ENCODE data around the gene MNAT1.
"Not testable (repeated sequence)": the region's sequence is repeated elsewhere in the genome, so short reads cannot be mapped to it uniquely, and the experiment has no call there.

The MNAT1 gene

GRCh38 chr14:60734465-60735242, at the start of gene MNAT1:
MNAT1 (plus strand) TSS chr14:60734761; CDS start chr14:60734863, 102 bp downstream.
- Histone ChIP-seq H3K27ac (peak within 1 kb of the TSS; percentile 8 to 87 (median 72)), H3K4me3 (peak within 1 kb of the TSS; percentile 66 to 85 (median 82))

- no peak overlapping the region for H3K4me3 ChIP-seq
- no peak overlapping the region for H3K27ac ChIP-seq
Observed at GRCh38 chr14:60686865-60687264, 47.7 kb upstream of the MNAT1 start.

- Histone ChIP-seq H3K27ac (no peak overlapping the region), H3K4me3 (no peak overlapping the region)
Observed at GRCh38 chr14:60691383-60692113, 43.0 kb upstream of the MNAT1 start.

GRCh38 chr14:60695327-60695726, 39.2 kb upstream of the MNAT1 start:
- H3K27ac ChIP-seq = no peak overlapping the region
- no peak overlapping the region for H3K4me3 ChIP-seq

GRCh38 chr14:60700598-60700997, 34.0 kb upstream of the MNAT1 start:
- Histone ChIP-seq H3K4me3 (no peak overlapping the region), H3K27ac (no peak overlapping the region)

GRCh38 chr14:60705100-60705499, 29.5 kb upstream of the MNAT1 start:
- Histone ChIP-seq H3K27ac (no peak overlapping the region), H3K4me3 (no peak overlapping the region)

GRCh38 chr14:60707858-60708257, 26.7 kb upstream of the MNAT1 start:
- Histone ChIP-seq H3K27ac (no peak overlapping the region), H3K4me3 (no peak overlapping the region)

GRCh38 chr14:60710494-60710893, 24.1 kb upstream of the MNAT1 start:
- Histone ChIP-seq H3K27ac (no peak overlapping the region), H3K4me3 (no peak overlapping the region)

- Histone ChIP-seq H3K4me3 (no peak overlapping the region), H3K27ac (no peak overlapping the region)
Observed at GRCh38 chr14:60713513-60713912, 21.0 kb upstream of the MNAT1 start.

- Histone ChIP-seq H3K4me3 (no peak overlapping the region), H3K27ac (no peak overlapping the region)
Observed at GRCh38 chr14:60720391-60720790, 14.2 kb upstream of the MNAT1 start.

- peak overlapping the region in 1 of 7 experiments; percentile 44 for H3K4me3 ChIP-seq
- no peak overlapping the region for H3K27ac ChIP-seq
Observed at GRCh38 chr14:60720962-60721325, 13.6 kb upstream of the MNAT1 start.

- Histone ChIP-seq H3K4me3 (peak overlapping the region; percentile 44 to 61 (median 53)), H3K27ac (peak overlapping the region in 1 of 21 experiments; percentile 60)
Observed at GRCh38 chr14:60721326-60722106, 13.0 kb upstream of the MNAT1 start.

GRCh38 chr14:60722107-60722356, 12.5 kb upstream of the MNAT1 start:
- Histone ChIP-seq H3K27ac (peak overlapping the region in 1 of 21 experiments; percentile 60), H3K4me3 (peak overlapping the region; percentile 44 to 61 (median 53))

GRCh38 chr14:60722357-60723115, 12.0 kb upstream of the MNAT1 start:
- peak overlapping the region in 6 of 21 experiments; percentile 24 to 80 (median 67) for H3K27ac ChIP-seq
- peak overlapping the region; percentile 44 to 61 (median 53) for H3K4me3 ChIP-seq

- peak overlapping the region; percentile 44 to 61 (median 53) for H3K4me3 ChIP-seq
- H3K27ac ChIP-seq = peak overlapping the region in 11 of 21 experiments; percentile 9 to 80 (median 48)
Observed at GRCh38 chr14:60723116-60723906, 11.2 kb upstream of the MNAT1 start.

GRCh38 chr14:60723907-60724618, 10.5 kb upstream of the MNAT1 start, which contains the start of gene SIX4:
SIX4 (minus strand) TSS chr14:60724351; CDS start chr14:60724074, 277 bp downstream.
- peak within 1 kb of the TSS; percentile 44 to 61 (median 53) for H3K4me3 ChIP-seq
- peak within 1 kb of the TSS in 11 of 21 experiments; percentile 9 to 80 (median 48) for H3K27ac ChIP-seq

- H3K4me3 ChIP-seq, H3K27ac ChIP-seq: not testable (repeated sequence)
Observed at GRCh38 chr14:60731291-60731690, 3.3 kb upstream of the MNAT1 start.

GRCh38 chr14:60732840-60733483, 1.6 kb upstream of the MNAT1 start:
- no peak overlapping the region for H3K27ac ChIP-seq
- H3K4me3 ChIP-seq = no peak overlapping the region
